Right forelimb (tissue), 1 donor: Measurements from ENCODE around the gene BRAT1.
"Not testable (repeated sequence)": the region's sequence is repeated elsewhere in the genome, so short reads cannot be mapped to it uniquely, and the experiment has no call there.

Source experiments
- DNase-seq: peaks from one replicate; pipeline ENCODE4 v3.0.0-alpha.2; 2018

The BRAT1 gene

DNA sequence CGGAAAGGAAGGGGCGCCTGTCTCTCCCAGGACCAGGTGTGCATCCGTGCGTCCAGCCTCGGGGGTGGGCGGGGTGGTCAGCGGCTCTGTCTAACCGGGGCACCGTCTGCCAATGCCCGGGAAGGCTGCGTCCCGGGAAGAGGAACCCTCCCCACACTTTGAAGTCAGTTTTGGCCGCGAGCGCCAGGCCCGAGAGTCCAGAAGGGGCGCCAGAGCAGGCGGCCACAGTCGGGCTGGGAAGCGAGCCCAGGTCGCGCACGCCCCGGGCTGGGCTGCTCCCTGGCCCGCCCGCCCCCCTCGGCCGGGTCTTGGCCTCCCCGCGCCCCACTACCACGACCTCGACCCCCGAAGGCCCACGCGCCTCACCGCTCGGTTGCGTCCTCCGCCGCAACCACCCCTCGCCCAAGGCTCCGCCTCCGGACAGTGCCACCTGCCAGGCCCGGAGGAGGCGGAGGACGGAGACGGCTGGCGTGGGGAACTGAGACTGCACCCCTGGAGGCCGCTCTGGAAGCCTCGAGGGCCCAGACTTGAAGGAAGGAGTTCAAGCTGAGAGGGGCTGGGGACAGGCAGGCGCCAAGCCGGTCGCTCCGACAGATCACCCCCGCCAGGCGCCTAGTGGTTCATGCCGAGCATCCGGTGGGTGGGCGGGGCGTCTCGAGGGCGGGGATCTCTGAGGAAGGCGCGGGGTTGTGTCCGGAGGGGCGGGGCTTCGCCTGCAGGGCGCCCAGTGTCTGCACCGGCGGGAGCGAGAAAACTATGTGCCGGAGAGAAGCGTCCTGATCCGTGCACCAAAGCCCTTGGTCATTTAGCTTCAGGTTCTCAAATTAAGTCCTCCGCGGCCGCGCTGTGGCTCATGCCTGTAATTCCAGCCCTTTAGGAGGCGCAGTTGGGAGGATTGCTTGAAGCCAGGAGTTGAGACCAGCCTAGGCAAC is at the start of gene BRAT1:
BRAT1 (minus strand) TSS at position 404 of the 932 bp plus-strand sequence. CDS start 1,093 bp downstream, outside the sequence.
- DNase-seq: peak; percentile 98

DNA sequence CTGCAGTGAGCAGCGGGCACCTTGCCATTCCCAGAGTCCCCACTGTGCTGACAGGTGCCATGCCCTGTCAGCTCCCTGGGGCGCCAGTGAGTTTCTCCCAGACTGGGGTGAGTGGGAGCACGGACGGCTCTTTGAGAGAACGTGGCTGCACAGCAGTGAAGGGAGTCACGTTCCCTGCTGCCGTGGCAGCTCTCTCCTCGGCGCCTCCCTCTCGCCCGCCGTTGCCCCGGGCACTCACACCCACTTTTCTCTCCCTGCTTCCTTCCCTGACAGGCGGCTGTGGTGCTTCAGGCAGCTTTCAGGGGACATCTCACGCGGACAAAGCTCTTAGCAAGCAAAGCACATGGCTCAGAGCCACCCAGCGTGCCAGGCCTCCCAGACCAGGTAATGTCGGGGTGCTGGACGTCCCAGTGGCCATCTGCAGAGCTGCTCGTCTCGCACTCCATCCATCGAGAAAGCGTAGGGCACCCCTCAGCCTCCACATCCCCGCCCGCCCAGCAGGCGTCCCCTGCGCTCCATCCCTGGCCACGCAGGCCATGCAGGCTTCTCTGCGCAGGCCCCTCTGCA is 49.4 kb upstream of the BRAT1 start:
- DNase-seq: no peak

DNA sequence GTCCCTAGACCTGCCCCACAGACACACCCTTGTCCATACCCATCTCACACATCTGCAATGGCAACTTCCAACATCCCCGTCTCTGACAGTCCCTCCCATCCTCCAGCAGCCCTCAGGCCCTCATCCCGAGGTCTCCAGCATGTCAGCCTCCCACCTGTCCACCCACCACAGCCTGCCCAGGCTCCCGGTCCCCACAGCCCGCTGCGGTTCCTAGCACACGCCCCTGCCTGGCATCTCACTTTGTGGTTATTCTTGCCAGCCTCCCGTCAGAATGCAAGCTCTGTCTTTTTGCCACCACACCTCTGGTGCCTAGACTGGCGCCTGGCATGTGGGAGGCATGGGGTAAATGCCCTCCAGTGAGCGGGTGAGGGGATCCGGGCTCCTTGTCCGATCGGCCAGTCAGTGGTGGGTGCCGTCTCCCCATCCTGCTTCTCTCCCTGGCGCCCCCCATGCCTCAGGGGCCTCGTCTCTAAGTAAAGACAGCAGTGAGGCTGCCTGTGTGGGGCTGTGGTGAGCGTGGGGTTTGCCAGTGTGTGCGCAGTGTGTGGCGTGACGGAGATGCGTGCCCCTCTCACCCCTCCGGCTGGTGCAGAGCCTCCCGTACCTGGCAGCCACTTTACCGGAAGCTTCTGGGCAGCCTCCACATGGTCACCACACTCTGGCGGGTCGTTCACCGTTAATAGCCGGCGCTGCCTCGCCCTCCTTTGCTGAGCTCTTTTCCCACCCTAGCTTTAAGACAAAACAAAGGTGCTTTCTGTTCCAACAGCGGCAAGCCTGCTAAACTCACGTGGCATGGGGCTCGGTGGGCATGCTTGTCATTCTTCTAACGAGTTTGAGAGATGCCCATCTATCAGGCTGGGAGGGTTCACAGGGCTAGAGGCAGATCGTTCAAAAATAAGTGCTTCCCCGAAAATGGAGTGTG is 48.0 kb upstream of the BRAT1 start:
- no peak for DNase-seq

DNA sequence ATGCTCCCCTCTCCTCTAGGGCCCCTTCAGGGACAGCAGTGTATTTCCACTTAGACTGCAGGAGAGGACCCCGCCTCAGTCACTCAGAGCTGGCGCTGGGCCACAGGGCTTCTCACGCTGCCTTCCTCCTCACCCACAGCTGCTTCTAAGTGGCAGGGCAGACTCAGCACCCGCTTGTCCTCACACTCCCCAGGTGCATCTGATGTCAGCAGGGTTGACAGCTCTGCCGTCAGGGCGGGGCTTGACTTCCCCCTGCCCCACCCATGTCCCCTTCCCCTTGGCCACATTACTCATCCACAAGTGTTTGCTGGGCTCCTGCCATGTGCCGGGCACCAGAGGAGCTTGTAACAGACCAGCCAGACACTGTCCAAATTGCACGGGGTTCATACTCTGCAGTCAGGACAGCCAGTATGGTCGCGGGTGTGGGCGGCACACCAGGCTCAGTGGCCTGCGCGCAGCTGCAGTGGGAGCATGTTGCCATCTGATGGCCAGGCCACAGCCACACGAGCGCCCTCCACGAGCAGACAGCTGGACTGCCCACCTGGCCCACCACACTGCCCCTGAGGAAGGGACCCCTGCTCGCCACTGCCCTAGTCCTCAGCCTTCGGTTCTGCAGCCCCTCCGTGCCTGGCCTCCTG is 47.2 kb upstream of the BRAT1 start:
- DNase-seq: no peak

DNA sequence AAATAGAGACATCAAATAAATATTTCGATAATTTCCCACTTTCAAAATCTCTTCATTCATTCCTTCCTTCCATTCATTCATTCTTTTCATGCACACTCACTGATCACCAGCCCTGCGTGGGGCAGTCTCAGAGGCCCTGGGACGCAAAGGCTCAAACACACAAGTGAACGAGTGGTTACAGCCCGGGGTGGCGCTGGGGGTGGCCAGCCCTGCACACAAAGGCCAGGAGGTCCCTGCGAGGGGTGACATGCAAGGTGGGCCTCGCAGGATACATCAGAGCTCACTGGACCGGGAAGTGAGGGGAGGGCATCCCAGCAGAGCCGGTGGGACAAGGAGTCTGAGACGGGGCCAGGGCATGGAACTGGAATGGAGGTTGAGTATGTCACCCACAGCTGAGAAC is 46.6 kb upstream of the BRAT1 start:
- DNase-seq: no peak

DNA sequence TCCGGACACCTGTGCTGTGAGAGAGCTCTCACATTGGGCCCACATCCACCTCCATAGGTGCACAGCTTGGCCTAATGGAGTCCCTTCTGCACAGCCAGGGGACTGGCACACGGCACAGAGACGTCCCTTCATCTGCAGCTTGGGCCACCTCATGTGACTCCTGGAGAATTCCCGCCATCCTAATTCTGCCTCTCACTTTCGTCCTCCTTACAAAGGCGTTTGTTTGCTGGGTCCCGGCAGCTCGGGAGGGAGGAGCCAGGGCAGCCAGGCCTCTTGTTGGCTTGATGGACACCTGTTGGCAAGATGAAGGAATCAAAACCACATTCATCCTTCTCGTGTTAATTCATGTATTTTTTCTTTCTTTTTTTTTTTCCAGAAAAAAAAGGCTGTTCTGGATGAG is 45.7 kb upstream of the BRAT1 start:
- DNase-seq: no peak

DNA sequence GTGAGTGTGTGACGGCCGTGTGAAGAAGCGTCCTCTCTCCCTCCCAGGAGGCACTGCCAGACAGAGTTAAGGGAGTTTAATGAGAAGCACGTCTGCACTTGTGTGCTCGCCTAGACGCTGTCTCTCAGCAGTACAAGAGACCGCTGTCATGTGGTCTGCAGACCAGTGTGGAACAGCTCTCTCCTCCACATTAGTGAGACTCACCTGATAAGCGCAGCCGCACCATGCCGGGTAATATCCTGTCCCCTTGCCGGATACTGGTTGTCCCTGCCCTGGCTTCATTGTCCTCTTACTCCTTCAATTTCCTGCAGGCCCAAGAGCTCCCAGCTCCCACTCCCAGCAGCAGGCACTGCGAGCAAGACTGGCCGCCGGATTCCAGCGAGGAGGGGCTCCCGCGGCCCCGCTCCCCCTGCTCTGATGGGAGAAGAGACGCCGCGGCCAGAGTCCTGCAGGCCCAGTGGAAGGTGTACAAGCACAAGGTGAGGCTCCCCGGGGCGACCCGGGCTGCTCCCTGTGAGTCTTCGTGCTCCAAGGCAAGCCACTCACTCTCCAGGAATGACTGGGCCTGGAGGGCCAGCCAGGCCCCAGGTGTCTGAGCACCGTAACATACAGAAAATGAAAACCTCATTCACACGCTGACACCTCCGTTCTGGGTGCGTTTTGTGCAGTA is 43.0 kb upstream of the BRAT1 start:
- no peak for DNase-seq

DNA sequence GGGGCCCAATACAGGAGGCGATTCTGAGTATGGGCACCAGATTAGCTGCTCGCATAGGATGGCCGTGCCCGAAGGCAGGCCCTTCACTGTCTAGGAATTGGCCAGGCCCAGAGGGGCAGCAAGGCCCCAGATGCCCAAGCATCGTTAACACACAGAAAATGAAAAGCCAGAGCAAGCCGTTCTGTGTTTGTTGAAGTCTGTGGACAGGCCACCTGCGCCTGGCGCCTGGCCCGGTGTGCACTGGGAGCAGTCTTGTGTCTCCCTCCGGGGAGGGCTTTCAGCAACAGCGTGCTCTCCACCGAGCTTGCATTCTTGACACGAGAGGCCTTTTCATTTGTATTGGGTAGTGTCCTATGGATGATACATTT is 41.9 kb upstream of the BRAT1 start:
- no peak for DNase-seq

DNA sequence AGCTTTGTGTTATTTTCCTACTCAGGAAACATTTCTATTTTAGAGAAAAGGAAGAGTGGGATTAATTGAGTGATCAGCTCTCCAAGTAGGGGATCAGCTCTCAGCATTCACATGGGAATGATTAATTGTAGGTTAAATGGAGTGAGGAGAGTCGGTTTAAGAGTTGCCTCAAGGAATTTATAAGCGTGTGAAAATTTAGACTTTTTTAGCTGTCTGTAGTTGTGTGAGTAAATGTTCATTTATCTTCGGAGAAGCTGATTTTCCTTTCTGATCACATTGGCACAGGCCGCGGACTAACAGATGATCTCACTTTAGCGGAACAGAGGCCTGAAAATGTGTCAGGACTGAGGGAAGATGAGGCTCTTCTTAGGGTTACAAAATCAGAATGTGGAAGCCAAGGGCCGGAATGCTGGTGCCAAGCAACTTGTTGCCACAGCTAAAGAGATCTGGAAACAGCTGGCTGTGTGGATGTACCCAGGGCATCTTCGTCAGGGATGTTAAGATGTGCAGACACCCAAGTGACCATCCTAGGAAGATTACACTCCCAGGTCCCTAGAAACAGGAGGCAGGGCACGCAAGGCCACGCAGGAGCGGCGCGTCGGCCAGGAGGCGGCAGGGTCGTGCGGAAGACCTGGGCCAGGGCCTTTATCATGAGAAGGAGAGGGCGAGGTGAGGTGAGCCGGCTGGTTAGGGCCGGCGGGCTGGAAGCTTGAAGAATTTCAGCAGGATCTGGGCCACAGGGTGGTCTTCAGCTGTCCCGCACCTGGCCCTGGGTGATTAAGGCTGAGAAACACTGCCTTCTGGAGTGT is 41.3 kb upstream of the BRAT1 start:
- no peak for DNase-seq

DNA sequence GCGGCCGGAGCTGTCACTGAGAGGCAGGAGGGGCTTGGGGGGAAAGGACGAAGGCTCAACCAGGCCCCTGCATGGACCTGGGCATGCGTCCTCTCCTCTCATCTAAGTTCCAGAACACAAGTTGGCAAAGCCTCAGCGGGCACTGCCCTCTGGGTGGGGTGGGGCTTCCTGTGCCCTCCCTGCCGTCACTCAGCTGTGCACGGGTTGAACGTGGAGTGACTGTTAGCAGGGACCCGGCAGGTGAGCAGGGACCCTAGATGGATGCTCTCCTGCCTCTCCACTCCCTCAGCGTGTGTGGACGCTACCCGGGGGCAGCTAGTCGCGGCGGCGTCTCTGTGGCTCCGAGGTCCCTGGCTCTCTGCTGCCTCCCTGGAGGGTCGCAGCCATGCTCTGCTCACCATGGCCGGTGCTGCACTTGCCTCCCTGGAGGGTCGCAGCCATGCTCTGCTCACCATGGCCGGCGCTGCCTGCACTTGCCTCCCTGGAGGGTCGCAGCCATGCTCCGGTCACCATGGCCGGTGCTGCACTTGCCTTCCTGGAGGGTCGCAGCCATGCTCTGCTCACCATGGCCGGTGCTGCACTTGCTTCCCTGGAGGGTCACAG is 40.0 kb upstream of the BRAT1 start:
- no peak for DNase-seq

DNA sequence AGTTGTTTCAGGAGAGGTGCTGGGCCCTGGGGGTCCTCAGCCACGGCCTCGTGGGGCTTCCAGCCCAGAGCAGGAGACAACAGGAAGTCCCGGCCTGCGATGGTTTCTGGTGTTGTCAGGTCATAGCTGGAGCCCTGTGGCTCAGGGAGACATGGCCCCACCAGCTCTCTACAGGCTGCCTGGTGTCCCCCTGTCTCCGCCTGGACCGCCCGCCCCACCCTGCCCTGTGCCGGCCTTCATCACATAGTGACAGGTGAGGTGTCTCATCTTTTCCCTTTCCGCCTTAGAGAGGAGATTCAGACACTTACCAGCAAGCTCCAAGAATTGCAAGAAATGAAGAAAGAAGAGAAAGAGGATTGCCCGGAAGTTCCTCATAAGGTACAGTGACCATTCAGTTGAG is 39.3 kb upstream of the BRAT1 start:
- no peak for DNase-seq

DNA sequence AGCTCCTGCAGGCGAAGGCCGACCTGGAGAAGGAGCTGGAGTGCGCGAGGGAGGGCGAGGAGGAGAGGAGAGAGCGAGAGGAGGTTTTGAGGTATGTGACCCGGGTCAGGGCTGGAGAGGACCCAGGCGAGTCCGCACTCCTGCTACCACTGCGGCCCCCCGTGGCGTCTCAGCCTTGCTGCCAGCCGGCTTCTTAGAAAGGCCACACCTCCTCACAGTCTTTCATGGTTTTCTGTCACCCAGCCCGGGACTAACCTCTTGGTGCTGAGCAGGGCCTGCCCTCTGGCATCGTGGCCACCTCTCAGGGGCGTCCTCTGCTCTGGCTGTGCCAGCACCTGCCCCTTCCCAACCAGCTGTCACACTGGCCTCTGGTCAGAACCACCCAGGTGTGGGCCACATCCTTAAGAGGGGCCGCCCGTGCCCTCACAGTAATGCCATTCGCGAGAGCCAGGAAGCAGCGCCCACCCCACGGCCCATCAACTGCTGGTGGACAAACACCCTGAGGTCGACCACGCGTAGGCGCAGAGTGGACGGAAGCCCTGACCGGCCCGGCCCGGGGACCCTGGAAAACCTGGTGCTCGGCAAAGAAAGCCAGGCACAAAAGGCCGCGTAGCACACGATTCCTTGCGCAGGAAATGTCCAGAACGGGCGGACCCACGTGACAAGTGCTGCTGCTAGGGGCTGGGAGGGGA is 37.9 kb upstream of the BRAT1 start:
- DNase-seq: no peak

DNA sequence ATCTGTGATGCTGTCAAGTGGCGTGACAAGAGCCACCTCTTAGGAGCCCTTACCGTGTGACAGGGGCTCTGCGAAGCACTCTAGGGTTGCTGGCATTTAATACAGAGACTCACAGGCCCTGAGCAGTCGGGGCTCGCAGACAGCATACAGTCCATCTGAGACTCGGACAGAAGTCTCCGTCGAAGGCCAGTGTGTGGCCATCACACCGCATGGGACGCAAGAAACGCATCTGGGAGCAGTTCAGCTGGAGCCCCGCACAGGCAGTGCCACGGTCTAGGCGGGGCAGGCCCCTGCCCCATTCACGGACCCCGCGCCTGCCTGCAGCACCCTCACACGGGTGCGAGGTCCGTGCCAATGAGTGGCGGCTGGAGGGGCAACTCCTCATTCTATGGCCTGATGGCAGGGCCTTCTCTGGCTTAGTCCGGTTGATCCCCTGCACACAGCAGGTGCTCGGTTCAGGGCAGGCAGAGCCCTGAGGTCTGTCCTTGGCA is 37.1 kb upstream of the BRAT1 start:
- DNase-seq: no peak

DNA sequence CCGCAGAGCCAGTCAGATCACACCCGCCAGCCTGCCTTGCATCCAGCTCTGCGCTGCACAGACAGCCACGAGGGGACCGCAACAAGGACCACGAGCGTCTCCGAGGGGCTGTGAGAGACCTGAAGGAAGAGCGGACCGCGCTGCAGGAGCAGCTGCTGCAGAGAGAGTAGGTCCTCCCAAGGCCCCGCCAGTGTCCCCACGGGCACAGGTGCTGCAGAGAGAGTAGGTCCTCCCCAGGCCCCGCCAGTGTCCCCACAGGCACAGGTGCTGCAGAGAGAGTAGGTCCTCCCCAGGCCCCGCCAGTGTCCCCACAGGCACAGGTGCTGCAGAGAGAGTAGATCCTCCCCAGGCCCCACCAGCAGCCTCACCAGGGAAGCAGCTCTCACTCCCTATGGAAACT is 34.6 kb upstream of the BRAT1 start:
- DNase-seq: not testable (repeated sequence)

DNA sequence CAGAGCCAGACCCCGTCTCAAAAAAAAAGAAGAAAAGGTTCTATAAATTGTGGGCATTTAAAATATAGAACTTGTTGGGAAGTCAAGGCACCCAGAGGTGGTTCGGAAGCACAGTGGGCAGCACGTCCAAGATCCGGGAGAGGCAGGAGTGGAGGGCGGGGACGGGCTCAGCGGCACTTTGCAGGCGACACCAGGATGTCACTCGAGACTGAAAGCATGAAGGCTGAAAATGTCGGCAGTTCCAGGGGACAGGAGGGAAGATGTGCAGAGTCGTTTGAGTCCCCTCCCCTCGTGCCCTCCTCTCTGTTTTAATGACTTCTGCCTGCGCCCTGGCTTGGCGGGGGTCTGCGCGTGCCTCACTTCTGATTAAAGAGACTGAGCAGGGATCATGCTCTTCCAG is 34.0 kb upstream of the BRAT1 start:
- no peak for DNase-seq

DNA sequence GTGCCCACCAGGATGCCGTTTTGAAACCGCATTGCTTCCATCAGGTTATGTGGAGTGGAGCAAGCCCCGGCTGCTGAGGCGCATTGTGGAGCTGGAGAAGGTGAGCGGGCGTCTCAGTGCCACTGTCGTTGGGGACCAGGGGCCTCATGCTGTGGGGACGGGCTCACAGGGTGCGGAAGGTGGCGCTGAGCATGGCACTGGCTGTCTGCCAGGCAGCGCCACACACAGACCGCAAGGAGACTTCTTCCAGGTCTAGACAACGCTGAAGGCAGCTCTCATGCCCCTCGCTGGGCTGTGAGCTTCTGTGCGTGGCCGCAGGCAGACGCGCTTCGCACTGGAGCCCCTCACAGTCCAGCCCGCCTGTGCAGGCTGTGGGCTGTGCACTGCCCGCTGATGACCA is 32.5 kb upstream of the BRAT1 start:
- no peak for DNase-seq

DNA sequence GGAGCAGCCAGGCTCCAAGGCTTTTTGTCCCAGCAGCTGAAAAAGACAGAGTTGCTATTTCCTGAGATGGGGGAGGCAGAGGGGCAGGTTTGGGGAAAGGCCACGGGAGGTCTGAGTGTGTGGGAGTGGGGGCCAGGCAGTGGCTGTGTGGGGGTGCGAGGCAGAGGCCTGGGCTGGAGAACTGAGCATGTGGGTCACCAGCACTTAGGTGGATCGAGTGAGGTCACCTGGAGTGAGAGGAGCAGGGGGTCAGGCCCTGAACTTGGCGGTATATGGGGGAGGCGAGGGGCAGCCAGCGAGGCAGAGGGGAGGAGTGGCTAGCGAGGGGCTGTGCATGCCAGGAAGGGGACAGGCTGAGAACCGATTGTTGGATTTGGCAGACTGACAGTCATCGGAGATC is 31.8 kb upstream of the BRAT1 start:
- DNase-seq: no peak

DNA sequence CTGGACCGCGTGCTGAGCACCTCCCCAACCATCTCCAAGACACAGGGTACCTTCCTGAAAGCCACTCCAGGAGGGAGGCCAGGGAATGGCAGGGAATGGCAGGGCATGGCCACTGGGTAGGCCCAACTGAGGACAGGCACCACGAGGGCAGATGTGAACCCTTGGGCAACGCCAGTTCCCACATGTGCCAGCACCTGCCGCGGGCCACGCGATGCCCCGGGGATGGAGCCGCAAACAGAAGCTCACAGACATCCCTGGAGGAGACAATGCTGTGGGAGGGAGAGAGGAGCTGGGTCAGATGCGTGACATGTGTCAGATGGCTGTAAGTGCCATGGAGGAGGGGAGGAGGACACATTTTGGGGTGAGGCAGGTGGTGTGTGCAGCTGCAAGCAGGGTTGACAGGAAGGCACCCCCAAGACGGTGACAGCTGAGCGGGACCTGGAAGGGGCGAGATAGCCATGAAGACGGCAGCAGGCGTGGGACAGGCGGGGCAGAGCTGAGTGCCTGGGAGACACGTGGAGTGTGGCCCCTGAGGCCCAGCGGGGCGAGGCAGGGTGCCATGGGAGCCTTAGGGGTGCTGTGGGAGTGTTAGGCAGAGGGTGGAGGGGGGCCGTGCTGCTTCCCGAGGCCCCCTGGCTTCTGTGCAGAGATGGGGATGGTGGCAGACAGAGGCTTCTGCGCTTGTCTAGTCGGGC is 31.1 kb upstream of the BRAT1 start:
- DNase-seq: no peak

DNA sequence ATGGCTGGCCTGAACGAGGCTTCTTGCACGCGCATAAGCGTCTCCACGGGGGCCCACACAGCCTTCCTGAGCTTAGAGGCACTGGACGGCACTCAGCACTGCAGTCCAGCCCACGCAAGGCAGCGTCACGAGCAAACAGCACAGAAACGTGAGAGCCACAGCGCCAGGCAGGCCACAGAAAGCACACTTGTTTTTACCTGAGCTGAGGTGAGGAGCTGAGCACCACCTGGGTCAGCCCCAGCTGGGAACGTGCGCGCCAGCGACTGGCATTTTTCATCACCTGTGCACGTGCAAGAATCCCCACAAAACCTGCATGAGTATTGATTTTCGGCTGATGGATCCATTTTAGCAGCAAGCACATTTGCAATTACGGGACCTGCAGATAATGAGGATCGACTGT is 30.1 kb upstream of the BRAT1 start:
- DNase-seq: no peak
